Stimulated activated CD8-positive, alpha-beta memory T cell treated with anti-CD3 and anti-CD28 coated beads, Interleukin-7, amount 100 ng/mL, for 24 hours (primary cell): ENCODE data around the gene TCF15.

Source experiments
- DNase-seq: peaks from one replicate; pipeline ENCODE4 v3.0.0-alpha.2; 2020; ENCODE audit warnings: low read depth

The TCF15 gene

DNA sequence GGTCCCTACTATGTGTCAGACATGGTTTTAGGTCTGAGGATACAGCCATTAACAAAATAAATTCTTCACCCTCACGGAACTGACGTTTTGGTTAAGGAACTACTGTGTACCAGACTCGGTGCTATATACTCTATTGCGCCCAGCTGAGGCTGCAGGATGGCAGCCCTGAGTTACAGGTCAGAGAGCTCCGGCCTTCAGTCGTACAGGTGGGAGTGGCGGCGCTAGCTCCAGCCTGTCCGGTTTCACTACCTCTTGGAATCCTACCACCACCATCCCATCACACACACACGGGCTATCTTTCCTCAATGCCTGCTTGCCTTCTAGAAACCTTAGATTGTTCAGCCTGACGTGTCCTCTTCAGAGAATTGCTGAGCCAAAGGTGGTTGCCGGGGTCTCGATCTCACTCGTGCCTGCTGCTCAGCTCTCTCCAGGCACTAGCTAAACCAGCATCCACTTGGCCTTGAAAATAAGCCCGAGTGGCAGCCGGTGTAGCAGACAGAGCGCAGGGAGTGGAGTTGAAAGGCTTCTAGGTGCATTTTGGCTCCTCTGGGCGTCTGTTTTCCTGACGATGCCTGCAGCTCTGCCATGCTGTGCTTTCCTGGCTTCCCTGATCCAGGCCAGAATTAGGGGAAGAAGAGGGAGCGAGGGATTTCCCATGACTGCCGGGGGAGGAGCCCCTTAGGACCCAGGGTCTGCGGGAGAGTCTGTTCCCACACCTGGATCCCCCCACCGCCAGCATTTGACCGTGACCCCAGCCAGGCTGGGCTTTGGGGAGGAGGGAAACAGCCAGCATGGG lies 1.1 kb upstream of the TCF15 start:
- DNase-seq: no peak

GRCh38 chr20:609371-609964 lies 641 bp downstream of the TCF15 start:
- no peak for DNase-seq

DNA sequence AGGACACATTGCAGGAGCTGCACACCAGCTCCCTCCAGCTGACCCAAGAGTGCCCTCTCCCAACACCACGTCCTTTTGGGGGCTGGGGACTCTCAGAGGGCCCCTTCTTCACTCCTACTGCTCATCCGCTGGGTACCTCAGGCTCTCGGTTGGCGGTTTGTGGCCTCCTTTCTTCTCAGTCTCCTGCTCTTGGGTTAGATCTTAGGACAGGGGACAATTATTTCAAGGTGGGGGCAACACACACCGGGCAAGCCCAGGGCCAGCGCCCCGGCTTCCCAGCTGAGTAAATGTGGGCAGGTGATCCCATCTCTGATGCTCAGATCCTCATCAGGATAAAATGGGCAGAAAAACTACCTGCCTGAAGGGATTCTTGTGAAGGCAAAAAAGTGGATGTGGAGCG lies 1.1 kb downstream of the TCF15 start:
- no peak for DNase-seq

DNA sequence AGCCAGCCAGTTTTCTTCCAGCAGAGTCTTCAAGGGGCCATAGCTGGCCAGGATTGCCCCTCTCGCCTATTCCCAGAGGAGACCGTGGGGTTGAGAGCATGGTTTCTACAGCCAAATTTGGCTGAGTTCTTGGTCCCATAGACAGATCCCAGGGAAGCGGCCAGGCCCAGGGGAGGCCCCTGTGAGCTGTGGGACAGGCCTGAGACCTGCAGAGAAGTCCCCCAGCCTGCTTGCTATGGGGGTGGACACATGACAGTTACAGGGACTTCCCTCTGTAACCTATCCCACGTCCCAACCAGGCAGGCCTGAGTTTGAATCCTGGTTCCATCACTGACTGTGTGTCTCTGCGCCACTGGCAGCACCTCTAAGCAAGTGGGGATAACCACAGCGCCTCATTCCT lies 2.6 kb downstream of the TCF15 start:
- DNase-seq: no peak

- DNase-seq: no peak
Measured at GRCh38 chr20:605237-605636, 4.9 kb downstream of the TCF15 start.

DNA sequence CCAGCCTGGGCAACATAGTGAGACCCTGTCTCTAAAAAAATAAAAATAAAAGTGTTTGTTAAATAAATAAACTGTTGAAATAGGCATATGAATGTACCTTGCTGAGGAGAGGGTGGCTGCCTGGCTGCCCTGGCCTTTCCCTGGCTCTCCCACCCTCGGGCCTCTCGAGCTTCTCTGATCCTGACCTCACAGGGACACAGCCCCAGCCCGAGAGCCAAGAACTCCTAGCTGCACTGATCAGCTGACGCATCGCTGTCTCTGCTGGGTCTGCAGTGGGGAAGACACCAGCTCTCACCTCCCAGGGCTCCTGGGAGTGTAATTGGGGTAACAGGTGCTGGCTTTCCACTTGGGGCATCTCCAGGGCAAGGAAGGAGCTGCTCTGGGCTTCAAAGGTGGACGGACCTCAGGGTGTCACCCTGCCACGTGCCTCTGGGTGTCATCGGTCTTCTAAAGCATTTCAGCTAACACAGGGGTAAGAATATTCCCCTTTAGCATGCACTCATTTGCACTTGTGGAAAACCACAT lies 6.9 kb downstream of the TCF15 start:
- DNase-seq: no peak

- DNase-seq: no peak
Measured at GRCh38 chr20:602111-602970, 7.8 kb downstream of the TCF15 start.

DNA sequence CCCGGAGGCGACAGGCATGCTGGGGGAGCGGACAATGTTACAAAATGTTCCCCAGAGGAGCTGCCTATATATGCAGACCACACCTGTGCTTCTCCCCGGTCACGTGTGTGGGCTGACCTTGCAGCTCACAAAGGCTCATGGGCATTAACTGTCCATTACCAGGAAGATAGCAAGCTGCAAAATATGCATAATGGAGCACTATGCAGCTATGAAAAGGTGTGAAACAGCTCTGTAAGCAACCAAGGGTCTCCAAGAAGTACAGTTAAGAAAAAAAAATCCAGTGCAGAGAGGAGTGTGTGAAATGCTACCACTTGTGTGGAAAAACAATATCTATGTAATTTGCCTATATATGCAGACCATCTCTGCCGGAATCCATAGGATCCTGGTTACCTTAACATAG lies 9.4 kb downstream of the TCF15 start:
- DNase-seq: no peak

DNA sequence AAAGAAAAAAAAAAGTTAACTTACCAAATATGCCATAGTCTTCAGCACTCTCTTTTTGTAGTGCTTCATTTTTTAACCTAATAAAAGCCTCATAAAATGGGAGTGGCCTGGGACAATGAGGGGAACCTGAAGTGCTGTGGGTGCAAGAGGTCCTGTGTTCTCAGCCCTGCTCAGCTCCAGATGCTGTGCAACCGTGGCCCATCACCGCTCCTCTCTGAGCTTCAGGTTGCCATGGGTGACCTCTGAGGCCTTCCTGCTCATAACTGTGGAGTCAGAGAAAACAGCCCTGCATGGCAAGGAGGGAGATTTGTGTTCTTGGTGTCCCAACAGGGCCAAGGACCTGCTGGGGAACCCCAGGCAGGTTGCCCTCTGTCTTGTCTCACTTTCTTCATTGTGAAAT lies 10.0 kb downstream of the TCF15 start:
- no peak for DNase-seq

- DNase-seq: no peak
Measured at GRCh38 chr20:598133-598850, 11.8 kb downstream of the TCF15 start.

- DNase-seq: no peak
Measured at GRCh38 chr20:597560-597959, 12.5 kb downstream of the TCF15 start.

DNA sequence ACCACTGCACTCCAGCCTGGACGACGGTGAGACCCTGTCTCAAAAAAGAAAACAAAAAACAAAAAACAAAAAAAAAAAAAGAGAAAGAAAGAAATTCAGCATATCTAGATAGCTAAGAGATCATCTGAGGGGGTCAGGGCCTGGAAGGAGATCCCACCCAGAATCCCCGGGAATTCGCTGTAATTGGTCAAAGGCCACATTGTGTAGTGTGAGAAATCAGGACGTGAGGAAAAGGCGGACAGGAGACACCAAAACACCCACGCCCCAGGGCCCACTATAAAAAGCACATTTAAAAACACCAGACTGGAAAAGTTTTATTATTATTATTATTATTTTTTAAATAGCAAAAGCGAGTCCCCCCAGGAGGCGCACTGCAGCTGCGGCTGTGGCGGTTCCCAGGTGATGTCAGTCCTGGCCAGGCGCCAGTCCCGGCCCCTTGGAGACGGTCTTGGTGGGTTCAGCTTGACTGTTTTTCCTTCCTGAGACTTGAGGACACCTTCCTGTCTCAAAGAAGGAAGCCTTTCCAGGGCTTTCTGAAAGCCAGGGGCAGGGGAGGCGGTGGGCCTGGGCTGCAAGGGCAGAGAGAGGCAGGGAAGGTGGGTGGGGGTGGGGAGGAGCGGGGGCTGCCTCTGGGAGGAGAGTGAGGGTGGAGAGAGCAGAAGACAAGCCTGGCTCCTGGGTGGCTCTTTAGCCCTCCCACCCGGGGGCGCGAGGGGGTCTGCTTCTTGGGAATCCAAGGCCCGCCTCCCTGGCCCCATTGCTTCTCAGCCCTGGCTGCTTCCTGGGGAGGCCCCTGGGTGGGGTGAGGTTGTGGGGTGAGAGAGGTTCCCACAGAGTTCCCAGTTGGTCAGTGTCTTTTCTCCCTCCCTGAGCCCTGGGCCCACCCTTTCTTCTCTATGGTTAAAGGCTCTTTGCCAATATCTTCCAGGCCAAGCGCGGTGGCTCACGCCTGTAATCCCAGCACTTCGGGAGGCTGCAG lies 14.5 kb downstream of the TCF15 start:
- no peak for DNase-seq

DNA sequence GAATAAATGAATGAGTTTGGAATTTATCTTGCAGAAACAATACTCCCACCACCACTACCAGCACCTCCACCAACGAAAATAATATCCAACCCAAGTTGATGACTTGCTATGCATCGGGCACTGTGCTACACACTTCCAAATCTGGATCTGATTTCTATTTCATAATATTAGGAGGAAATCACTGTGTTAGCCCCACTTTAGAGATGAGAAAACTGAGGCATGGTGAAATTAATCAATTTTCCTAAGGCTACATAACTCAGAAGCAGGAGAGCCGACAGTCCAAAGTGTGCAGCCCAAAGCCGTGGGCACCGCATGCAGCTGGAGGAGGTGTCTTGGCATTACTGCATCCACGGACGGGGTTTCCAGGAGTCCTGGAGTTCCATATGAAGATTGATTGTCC lies 17.6 kb downstream of the TCF15 start:
- DNase-seq: no peak

GRCh38 chr20:591941-592340 lies 18.2 kb downstream of the TCF15 start:
- DNase-seq: no peak

- DNase-seq: no peak
Measured at GRCh38 chr20:588932-589672, 21.0 kb downstream of the TCF15 start.

DNA sequence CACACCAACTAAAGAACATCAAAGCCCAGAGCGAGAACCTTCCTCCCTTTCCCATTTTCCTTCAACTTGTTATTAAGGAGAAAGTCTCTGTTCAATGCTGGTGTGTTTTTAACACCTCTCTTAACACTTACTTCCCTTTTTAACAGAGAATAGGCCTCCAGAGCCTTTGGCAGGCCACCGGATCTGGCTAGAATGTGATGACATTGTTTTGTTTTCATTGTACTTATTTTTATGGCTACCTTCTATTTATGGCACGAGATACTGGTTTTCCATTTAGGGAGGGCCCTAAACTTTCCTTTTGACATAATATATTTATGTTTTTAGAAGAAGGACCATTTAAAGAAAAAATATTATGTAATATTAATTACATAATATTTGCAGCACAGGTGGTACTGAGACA lies 21.6 kb downstream of the TCF15 start:
- DNase-seq: no peak

- no peak for DNase-seq
Measured at GRCh38 chr20:584971-585301, 25.2 kb downstream of the TCF15 start.

GRCh38 chr20:584161-584970 lies 25.7 kb downstream of the TCF15 start:
- DNase-seq: no peak

GRCh38 chr20:582204-582603 lies 27.9 kb downstream of the TCF15 start:
- DNase-seq: no peak
